Kidney epithelial cell (primary cell): ENCODE data around the gene MTFP1. TPM values are rescaled to one million over a fixed set of nuclear protein-coding genes. Genes with fewer than 3 reads are reported as not detected.

Experiments used
- DNase-seq: peaks from one replicate; pipeline ENCODE4 v3.0.0-alpha.2; 2010; ENCODE audit warnings: low read depth
- H3K27me3 ChIP-seq: 2 replicates; pipeline ENCODE4 v1.6.0; 2011; ENCODE audit warnings: low read length; ENCODE audit not compliant: control insufficient read depth, insufficient read depth
- H3K36me3 ChIP-seq: 2 replicates; pipeline ENCODE4 v1.5.1; 2011; ENCODE audit warnings: low read length; ENCODE audit not compliant: control insufficient read depth, insufficient read depth
- H3K4me3 ChIP-seq: 2 replicates; pipeline ENCODE4 v1.5.1; 2011; ENCODE audit warnings: low read depth, mild to moderate bottlenecking, control low read depth, low read length
- total RNA-seq: library from RNA; depleted of rRNA; stranded (reverse); fragments of >200 nt; gene quantifications from 2 replicates; pipeline ENCODE4 v1.2.3, GENCODE V29; 2015
- TF ChIP-seq, protein P1 (sequence below): IDR thresholded peaks from 2 replicates; pipeline ENCODE4 v1.5.1; 2011; ENCODE audit warnings: mild to moderate bottlenecking, moderate library complexity, low read length, control low read depth, inconsistent platforms; ENCODE audit not compliant: insufficient read depth, poor library complexity, severe bottlenecking

MTFP1 gene
- total RNA-seq, 1 donor from 2014 or later: 43.4 TPM

DNA sequence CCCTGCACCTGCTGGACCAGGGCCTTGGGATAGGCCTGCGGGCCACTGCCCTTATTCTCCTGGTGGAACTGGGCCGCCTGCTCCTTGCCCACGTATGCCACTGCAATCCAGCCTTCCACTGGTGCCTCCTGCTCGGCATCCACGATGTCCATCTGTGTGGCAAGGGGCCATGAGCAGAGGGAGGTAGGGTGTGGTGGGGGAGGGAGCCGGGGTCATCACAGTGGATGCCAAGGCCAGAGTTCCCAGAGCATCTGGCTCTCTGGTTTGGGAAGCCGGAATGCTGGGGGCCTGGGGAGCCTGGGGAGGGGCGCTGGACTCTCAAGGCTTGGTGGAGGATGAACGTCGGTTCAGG, 39.0 kb upstream of the MTFP1 start:
- DNase-seq: no peak
- TF ChIP-seq, protein P1, sequence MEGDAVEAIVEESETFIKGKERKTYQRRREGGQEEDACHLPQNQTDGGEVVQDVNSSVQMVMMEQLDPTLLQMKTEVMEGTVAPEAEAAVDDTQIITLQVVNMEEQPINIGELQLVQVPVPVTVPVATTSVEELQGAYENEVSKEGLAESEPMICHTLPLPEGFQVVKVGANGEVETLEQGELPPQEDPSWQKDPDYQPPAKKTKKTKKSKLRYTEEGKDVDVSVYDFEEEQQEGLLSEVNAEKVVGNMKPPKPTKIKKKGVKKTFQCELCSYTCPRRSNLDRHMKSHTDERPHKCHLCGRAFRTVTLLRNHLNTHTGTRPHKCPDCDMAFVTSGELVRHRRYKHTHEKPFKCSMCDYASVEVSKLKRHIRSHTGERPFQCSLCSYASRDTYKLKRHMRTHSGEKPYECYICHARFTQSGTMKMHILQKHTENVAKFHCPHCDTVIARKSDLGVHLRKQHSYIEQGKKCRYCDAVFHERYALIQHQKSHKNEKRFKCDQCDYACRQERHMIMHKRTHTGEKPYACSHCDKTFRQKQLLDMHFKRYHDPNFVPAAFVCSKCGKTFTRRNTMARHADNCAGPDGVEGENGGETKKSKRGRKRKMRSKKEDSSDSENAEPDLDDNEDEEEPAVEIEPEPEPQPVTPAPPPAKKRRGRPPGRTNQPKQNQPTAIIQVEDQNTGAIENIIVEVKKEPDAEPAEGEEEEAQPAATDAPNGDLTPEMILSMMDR: no peak
- Histone ChIP-seq H3K27me3 (no peaks in the 10 kb centered on the region), H3K4me3 (peak overlapping the region; percentile 60), H3K36me3 (no peaks in the 10 kb centered on the region)

DNA sequence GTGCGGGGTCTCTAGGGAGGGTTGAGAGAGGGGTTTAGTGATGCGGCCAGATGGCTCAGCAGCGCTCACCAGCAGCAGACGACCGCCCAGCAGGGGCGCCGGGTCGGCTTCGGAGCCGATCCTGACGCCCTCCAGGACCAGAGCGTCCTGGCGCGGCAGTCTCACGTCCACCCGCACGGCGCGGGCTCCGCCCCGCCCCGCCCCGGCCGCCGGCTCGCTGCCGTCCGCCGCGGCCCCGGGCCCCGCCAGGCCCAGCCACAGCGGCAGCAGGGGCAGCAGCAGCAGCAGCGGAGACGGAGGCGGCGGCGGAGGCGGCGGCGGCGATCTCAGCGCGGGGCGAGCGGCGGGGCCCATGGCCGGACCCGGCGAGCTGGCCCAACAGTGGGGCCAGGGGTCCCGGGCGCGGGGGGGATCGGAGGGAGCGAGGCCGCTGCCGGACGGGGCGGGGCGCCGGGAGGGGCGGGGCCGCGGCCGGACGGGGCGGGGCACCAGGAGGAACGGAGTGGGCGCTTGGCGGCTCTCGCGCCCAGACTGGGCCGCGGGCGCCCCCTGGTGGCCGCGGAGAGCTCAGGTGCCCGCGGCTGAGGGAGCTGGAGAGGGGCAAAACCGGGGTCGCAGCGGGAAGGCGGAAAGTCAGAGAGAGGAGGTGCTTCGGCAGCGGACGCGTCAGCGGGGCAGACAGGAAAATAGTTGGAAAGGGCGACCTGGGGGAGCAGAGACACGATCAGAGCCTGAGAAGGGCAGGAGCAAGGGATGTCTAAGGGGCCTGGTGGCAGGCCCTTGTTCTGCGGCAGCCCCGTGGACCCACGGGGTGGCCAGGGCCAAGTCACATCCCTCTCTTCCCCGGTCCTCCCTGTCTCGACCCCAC, 38.4 kb upstream of the MTFP1 start, which contains the start of gene RNF215:
TSS of gene RNF215 (minus strand) at position 452 of the 868 bp plus-strand sequence. CDS start at position 354, 98 bp downstream.
- H3K27me3 ChIP-seq: no peaks in the 10 kb centered on the region
- DNase-seq: no peak
- H3K4me3 ChIP-seq: peak within 1 kb of the TSS; percentile 60
- TF ChIP-seq, protein P1: peak; percentile 74
- H3K36me3 ChIP-seq: no peaks in the 10 kb centered on the region

DNA sequence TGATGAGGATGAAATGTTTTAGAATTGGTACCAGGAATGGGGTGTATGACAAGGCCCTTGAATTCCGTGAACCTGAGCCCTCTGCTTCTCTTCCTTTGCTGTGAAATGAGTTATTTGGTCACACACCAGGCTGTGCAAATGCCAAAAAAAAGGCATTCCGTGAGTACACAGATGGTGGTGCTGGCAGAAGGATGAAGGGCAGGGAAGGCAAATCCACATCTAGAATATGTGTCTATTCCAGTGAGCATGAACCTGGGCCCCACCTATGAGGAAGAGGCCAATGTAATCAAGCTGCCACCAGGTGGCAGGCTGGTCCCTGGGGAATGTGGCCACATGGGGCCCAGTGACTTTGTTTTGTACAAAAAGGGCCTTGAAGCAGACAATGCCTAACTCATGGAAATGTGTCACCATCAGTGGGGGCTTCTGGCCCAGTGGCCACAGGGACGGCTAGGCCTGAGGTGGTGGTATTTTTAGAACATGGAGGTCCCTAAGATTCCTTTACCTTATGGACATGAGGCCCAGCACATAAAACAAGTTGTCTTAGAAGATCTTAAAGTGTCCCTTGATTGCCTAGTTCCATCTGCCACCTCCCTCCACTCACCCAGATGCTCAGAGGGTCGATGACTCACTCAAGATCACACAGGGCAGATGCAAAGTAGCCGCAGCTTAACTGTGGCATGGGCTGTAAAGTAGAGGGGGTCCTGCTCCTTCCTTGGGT, 34.4 kb upstream of the MTFP1 start:
- no peak for DNase-seq
- TF ChIP-seq, protein P1: peak; percentile 83
- no peaks in the 10 kb centered on the region for H3K36me3 ChIP-seq

DNA sequence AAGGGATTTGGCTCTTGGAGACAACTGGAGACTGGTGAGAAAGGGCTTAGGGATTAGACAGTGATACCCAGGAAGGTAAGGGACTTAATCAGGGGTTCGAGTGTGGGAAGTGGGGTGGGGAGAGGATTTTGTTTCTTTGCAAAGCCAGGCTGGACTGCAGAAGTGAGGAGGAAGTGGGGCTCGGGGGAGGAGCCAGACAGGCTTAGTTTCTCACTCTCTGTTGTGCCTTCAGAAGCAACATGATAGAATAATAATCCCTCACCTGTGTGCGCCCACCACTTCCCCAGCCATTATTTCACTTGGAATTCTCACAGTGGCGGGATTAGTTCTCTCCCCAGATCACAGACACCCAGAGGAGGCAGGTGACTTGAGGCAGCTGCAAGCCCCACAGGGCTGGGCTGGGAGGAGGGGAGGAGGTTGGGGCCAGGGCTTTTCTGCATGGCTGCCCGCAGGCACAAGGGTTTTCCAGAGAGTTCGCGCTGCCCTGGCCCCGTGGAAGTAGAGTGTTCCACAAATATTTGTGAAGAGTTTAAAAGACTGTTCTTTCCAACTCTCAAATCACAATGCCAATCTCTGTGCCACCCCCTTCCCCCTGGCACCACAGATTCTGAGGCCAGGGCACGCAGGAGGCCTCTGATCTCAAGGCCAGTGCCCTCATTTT, 32.8 kb upstream of the MTFP1 start:
- no peaks in the 10 kb centered on the region for H3K36me3 ChIP-seq
- TF ChIP-seq, protein P1: no peak
- no peak for DNase-seq
- no peaks in the 10 kb centered on the region for H3K27me3 ChIP-seq
- no peak overlapping the region for H3K4me3 ChIP-seq

More for the DNA sequence above, 34.4 kb upstream of the MTFP1 start:
- no peaks in the 10 kb centered on the region for H3K27me3 ChIP-seq
- H3K4me3 ChIP-seq: no peak overlapping the region

DNA sequence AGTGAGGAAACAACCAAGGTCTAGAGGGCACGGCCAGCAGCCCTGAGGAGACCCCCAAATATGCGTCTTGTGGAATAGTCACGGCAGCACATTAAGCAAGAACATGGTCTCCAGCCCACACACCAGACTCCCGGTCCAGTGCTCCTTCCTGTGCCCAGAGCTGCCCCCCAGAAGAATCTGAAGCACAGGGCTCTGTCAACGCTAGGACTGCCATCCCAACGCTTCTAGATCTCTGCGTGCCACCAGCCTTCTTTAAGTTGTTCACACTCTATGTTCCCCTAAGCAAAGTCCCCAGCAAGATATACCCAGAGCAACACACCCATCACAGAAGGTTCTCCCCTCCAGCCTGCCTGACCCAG, 32.3 kb upstream of the MTFP1 start:
- Histone ChIP-seq H3K27me3 (no peaks in the 10 kb centered on the region), H3K4me3 (no peak overlapping the region), H3K36me3 (no peaks in the 10 kb centered on the region)
- TF ChIP-seq, protein P1: no peak
- DNase-seq: no peak
